DOHH2 (cell line): ENCODE measurements around the gene PHAF1.

Experiments
- H3F3A ChIP-seq: fragments of 200-600 bp; sonication (generic), shearing (Covaris generic); 2 replicates; pipeline ENCODE4 v1.6.0; 2016; ENCODE audit warnings: antibody characterized with exemption, mild to moderate bottlenecking; ENCODE audit not compliant: control insufficient read depth, insufficient read depth
- H3K27ac ChIP-seq: fragments of 200-600 bp; sonication (generic); 2 replicates; pipeline ENCODE4 v1.5.1; 2014; ENCODE audit warnings: low read depth, mild to moderate bottlenecking, low read length, moderate library complexity
- H3K27me3 ChIP-seq: fragments of 200-600 bp; sonication (generic); 2 replicates; pipeline ENCODE4 v1.6.1; 2014; ENCODE audit warnings: mild to moderate bottlenecking, low read length, mixed read lengths; ENCODE audit not compliant: control insufficient read depth
- H3K36me3 ChIP-seq: fragments of 200-600 bp; sonication (generic); 2 replicates; pipeline ENCODE4 v1.6.1; 2014; ENCODE audit warnings: mild to moderate bottlenecking, low read length, moderate library complexity, mixed read lengths; ENCODE audit not compliant: control insufficient read depth
- H3K4me1 ChIP-seq: fragments of 200-600 bp; sonication (generic); 2 replicates; pipeline ENCODE4 v1.6.1; 2014; ENCODE audit warnings: mild to moderate bottlenecking, low read length, mixed read lengths; ENCODE audit not compliant: control insufficient read depth
- H3K4me2 ChIP-seq: fragments of 200-600 bp; sonication (generic); 2 replicates; pipeline ENCODE4 v1.6.0; 2014; ENCODE audit warnings: mild to moderate bottlenecking, low read length, moderate library complexity
- H3K4me3 ChIP-seq: fragments of 200-600 bp; sonication (generic); 2 replicates; pipeline ENCODE4 v1.5.1; 2014; ENCODE audit warnings: mild to moderate bottlenecking, low read length, mixed read lengths
- H3K79me2 ChIP-seq: fragments of 200-600 bp; sonication (generic); 2 replicates; pipeline ENCODE4 v1.6.1; 2014; ENCODE audit warnings: mild to moderate bottlenecking, low read length, mixed read lengths; ENCODE audit not compliant: control insufficient read depth
- H3K9me2 ChIP-seq: fragments of 200-600 bp; sonication (generic); replicated peaks from 2 replicates; pipeline ENCODE4 v1.6.1; 2014; ENCODE audit warnings: mild to moderate bottlenecking, low read length, mixed read lengths; ENCODE audit not compliant: control insufficient read depth
- H3K9me3 ChIP-seq: fragments of 200-600 bp; sonication (generic); 2 replicates; pipeline ENCODE4 v1.6.1; 2014; ENCODE audit warnings: antibody characterized with exemption, low read length, mixed read lengths; ENCODE audit not compliant: control insufficient read depth, insufficient read depth
- H4K20me1 ChIP-seq: fragments of 200-600 bp; sonication (generic); 2 replicates; pipeline ENCODE4 v1.6.0; 2014; ENCODE audit warnings: low read depth, mild to moderate bottlenecking, antibody characterized with exemption, low read length, moderate library complexity; ENCODE audit not compliant: control insufficient read depth, insufficient read depth
- EZH2phosphoT487 ChIP-seq: fragments of 200-600 bp; sonication (generic); IDR thresholded peaks from 2 replicates; pipeline ENCODE4 v1.6.1; 2017; ENCODE audit warnings: borderline replicate concordance, mild to moderate bottlenecking, antibody characterized with exemption, low read length, moderate library complexity, mixed read lengths
- TF ChIP-seq, protein P1 (sequence below): fragments of 200-600 bp; sonication (generic); IDR thresholded peaks from one replicate; pipeline ENCODE4 v1.5.1; 2014; ENCODE audit warnings: antibody characterized with exemption, mild to moderate bottlenecking, low read depth, low read length; ENCODE audit not compliant: poor library complexity, severe bottlenecking

The PHAF1 gene

DNA sequence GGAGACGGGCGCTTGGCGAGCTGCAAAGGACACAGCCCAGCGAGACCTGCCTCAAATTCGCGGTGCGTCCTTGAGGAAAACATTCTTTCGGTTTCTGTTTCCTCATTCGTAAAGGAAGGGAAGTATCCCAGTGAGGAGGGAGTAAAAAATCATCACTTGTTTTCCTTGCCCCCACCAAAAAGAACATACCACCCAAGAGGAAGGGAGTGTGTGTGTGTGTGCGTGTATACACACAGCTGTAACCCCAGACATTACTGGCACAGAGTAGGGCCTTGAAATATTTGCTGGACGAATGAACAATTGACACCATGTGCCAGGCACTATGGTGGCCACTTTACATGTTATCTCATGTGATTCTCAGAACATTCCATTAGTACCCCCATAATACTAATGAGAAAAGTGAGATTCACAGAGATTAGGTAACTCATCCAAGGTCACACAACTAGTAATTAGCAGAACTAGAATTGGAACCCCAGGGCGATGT lies 76.0 kb downstream of the PHAF1 start:
- Histone ChIP-seq H3K27ac (no peak overlapping the region), H4K20me1 (peaks cover 3% of the 10 kb centered on the region; the same call in 1 of the 2 replicates), H3K36me3 (no peaks in the 10 kb centered on the region), H3K4me1 (peaks cover 29% of the 10 kb centered on the region), H3K27me3 (peaks cover 24% of the 10 kb centered on the region), H3K9me3 (no peaks in the 10 kb centered on the region), H3F3A (no peaks in the 10 kb centered on the region), H3K4me2 (no peak overlapping the region), H3K79me2 (0 out of 2 replicates have a peak, but pooled peaks cover 8% of the 10 kb centered on the region), H3K9me2 (no peaks in the 10 kb centered on the region), H3K4me3 (no peak overlapping the region)
- TF ChIP-seq, protein P1, sequence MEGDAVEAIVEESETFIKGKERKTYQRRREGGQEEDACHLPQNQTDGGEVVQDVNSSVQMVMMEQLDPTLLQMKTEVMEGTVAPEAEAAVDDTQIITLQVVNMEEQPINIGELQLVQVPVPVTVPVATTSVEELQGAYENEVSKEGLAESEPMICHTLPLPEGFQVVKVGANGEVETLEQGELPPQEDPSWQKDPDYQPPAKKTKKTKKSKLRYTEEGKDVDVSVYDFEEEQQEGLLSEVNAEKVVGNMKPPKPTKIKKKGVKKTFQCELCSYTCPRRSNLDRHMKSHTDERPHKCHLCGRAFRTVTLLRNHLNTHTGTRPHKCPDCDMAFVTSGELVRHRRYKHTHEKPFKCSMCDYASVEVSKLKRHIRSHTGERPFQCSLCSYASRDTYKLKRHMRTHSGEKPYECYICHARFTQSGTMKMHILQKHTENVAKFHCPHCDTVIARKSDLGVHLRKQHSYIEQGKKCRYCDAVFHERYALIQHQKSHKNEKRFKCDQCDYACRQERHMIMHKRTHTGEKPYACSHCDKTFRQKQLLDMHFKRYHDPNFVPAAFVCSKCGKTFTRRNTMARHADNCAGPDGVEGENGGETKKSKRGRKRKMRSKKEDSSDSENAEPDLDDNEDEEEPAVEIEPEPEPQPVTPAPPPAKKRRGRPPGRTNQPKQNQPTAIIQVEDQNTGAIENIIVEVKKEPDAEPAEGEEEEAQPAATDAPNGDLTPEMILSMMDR, result no peak
- TF ChIP-seq EZH2phosphoT487, result no peak

DNA sequence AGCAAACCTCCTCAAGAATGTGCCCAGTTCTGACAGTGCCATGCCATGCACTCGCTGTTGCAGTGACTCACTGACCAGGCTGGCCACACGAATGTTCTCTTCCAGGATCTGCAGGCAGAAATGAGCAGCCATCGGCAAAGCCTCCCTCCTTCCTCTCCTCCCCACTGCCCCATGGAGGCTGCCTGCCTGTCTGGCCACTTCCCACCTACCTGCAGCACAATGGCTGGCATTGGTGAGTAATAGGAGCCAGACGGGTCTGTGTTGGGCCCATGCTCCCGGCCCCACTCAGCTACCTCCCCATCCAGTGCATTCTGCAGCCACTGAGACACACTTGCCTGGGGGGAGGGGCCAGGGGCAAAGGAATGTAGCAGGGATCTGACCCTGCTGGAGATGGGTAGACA lies 76.8 kb downstream of the PHAF1 start:
- Histone ChIP-seq H3K27ac (no peak overlapping the region), H3K36me3 (no peaks in the 10 kb centered on the region), H3K27me3 (peaks cover 24% of the 10 kb centered on the region), H3K9me3 (no peaks in the 10 kb centered on the region), H3K4me2 (no peak overlapping the region), H4K20me1 (peaks cover 3% of the 10 kb centered on the region; the same call in 1 of the 2 replicates), H3K4me1 (peaks cover 32% of the 10 kb centered on the region), H3F3A (no peaks in the 10 kb centered on the region), H3K9me2 (no peaks in the 10 kb centered on the region), H3K79me2 (0 out of 2 replicates have a peak, but pooled peaks cover 8% of the 10 kb centered on the region), H3K4me3 (no peak overlapping the region)
- TF ChIP-seq, protein P1, result no peak
- TF ChIP-seq EZH2phosphoT487, result no peak

DNA sequence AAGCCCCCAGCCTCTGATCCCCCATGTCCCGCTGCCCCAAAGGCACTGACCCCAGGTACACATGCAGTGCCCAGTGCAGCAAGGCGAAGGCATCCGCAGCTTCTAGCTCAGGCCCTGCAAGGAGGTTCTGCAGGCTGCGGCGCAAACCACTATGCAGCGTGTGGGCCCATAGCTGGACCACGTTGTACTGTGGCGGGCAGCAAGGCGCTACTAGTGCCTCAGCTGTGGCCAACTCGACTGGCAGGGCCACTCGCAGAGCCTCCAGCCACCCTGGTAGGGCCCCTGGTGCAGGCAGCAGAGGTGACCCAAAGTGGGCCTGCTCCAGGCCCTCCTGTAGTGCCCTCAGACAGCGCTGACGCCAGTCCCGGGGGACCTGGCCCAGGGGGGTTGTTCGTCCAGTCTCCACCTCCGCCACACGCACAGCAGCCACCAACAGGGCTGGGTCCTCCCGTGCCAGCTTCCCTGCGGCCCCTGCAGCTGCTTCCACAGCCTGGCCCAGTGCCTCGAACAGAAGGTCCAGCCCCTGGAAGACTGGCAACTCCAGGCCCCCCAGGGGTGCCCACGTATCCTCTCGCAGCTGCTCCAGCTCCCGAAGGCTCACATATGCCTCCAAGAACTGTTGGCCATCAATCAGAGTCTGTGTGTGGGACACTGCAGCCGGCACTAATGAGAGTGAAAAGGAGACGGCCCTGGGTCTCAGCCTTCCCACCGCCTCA lies 77.6 kb downstream of the PHAF1 start:
- Histone ChIP-seq H4K20me1 (peaks cover 3% of the 10 kb centered on the region; the same call in 1 of the 2 replicates), H3K4me1 (peaks cover 33% of the 10 kb centered on the region), H3K27ac (no peak overlapping the region), H3F3A (no peaks in the 10 kb centered on the region), H3K27me3 (peaks cover 24% of the 10 kb centered on the region), H3K36me3 (peaks cover 2% of the 10 kb centered on the region), H3K9me3 (no peaks in the 10 kb centered on the region), H3K9me2 (no peaks in the 10 kb centered on the region), H3K4me3 (no peak overlapping the region), H3K79me2 (peaks cover 14% of the 10 kb centered on the region), H3K4me2 (no peak overlapping the region)
- TF ChIP-seq, protein P1, result no peak
- no peak for TF ChIP-seq EZH2phosphoT487
